ENCODE data around the gene IFI44. TPM values are rescaled to one million over a fixed set of nuclear protein-coding genes. Genes with fewer than 3 reads are reported as not detected.

The IFI44 gene
- total and polyA plus RNA-seq, 2 experiments from 2014 or later = not detected

GRCh38 chr1:78667939-78668338, 18.3 kb downstream of the IFI44 start:
- H3K27ac Mint-ChIP-seq = no peak overlapping the region

More at GRCh38 chr1:78667939-78668338, 18.3 kb downstream of the IFI44 start:
- H3K36me3 ChIP-seq (ENCODE audit: insufficient read depth) = no peaks in the 10 kb centered on the region
- no peak for DNase-seq (ENCODE audit: low spot score)
- H3K4me3 ChIP-seq = no peak overlapping the region
- Mint-ChIP-seq H3K27me3 (ENCODE audit: insufficient read depth, low read depth, poor library complexity) (no peaks in the 10 kb centered on the region), H3K36me3 (ENCODE audit: low read depth) (no peaks in the 10 kb centered on the region), H3K4me1 (no peaks in the 10 kb centered on the region), H3K9me3 (no peaks in the 10 kb centered on the region), H3K4me3 (no peak overlapping the region)
- H3K9me2 ChIP-seq (ENCODE audit: insufficient read depth) = no peaks in the 10 kb centered on the region
- no peaks in the 10 kb centered on the region for H3K79me2 ChIP-seq (replicated peaks; ENCODE audit: insufficient read depth)
- H3K4me2 ChIP-seq = no peak overlapping the region
- TF ChIP-seq ZNF462 (CRISPR knock-in tag; IDR thresholded peaks at IDR 0.05) (no peak), ETS1 (IDR thresholded peaks at IDR 0.05) (no peak), CTCF (conservative IDR thresholded peaks at IDR 0.05; ENCODE audit: low read depth in 2 of 2) (no peak), CREB1 (CRISPR knock-in tag; IDR thresholded peaks at IDR 0.05; ENCODE audit: low read depth) (no peak), EZH2 (IDR thresholded peaks at IDR 0.05; ENCODE audit: low read depth, unreplicated experiment) (no peak), REST (IDR thresholded peaks at IDR 0.05; ENCODE audit: unreplicated experiment) (no peak), STAT1 (IDR thresholded peaks at IDR 0.05; ENCODE audit: unreplicated experiment) (no peak), ZNF114 (CRISPR knock-in tag; IDR thresholded peaks at IDR 0.05) (no peak), EZH2phosphoT487 (IDR thresholded peaks at IDR 0.05; ENCODE audit: unreplicated experiment) (no peak), NANOG (IDR thresholded peaks at IDR 0.05; ENCODE audit: borderline replicate concordance) (no peak), JUNB (IDR thresholded peaks at IDR 0.05; ENCODE audit: unreplicated experiment) (no peak)
- no peaks in the 10 kb centered on the region for H3K27me3 ChIP-seq (ENCODE audit: insufficient read depth)
- H3F3A ChIP-seq (replicated peaks; ENCODE audit: low read depth) = no peaks in the 10 kb centered on the region
- H4K20me1 ChIP-seq (replicated peaks; ENCODE audit: insufficient read depth) = no peaks in the 10 kb centered on the region
- H2AFZ ChIP-seq = no peak overlapping the region
- no peak overlapping the region for H3K27ac ChIP-seq (ENCODE audit: low read depth)
- no peaks in the 10 kb centered on the region for H3K4me1 ChIP-seq (ENCODE audit: insufficient read depth)
- ATAC-seq = no peak

All from GM23338 (cell line).